GM19467 (cell line): Measurements from ENCODE around the gene TMEM255B.
"Not testable (repeated sequence)": the region's sequence is repeated elsewhere in the genome, so short reads cannot be mapped to it uniquely, and the experiment has no call there.

Experiments used
- ATAC-seq: cut with Tn5 transposase; IDR thresholded peaks from one replicate; pipeline ENCODE4 v1.9.1; 2021; ENCODE audit warnings: mild to moderate bottlenecking, moderate library complexity; ENCODE audit not compliant: unreplicated experiment

TMEM255B gene

GRCh38 chr13:113758651-113759524 lies at the start of gene TMEM255B:
Gene TMEM255B, plus strand, starts transcription at chr13:113759226. Its CDS starts 44 bp downstream, at chr13:113759270.
- peak; percentile 82 for ATAC-seq

GRCh38 chr13:113722921-113723320 lies 36.1 kb upstream of the TMEM255B start:
- ATAC-seq: no peak

GRCh38 chr13:113723410-113724015 lies 35.5 kb upstream of the TMEM255B start:
- ATAC-seq: no peak

GRCh38 chr13:113724016-113724758 lies 34.8 kb upstream of the TMEM255B start:
- no peak for ATAC-seq

GRCh38 chr13:113724780-113725315 lies 34.2 kb upstream of the TMEM255B start:
- peak; percentile 88 for ATAC-seq

GRCh38 chr13:113725329-113726105 lies 33.5 kb upstream of the TMEM255B start:
- ATAC-seq: not testable (repeated sequence)

GRCh38 chr13:113726106-113726821 lies 32.8 kb upstream of the TMEM255B start:
- not testable (repeated sequence) for ATAC-seq

- no peak for ATAC-seq
Measured at GRCh38 chr13:113726961-113727411, 32.0 kb upstream of the TMEM255B start.

GRCh38 chr13:113728571-113729054 lies 30.4 kb upstream of the TMEM255B start:
- ATAC-seq: no peak

GRCh38 chr13:113729187-113730019 lies 29.6 kb upstream of the TMEM255B start:
- ATAC-seq: no peak

GRCh38 chr13:113730258-113730691 lies 28.8 kb upstream of the TMEM255B start:
- ATAC-seq: no peak

- no peak for ATAC-seq
Measured at GRCh38 chr13:113730831-113731191, 28.2 kb upstream of the TMEM255B start.

GRCh38 chr13:113731192-113732175 lies 27.5 kb upstream of the TMEM255B start:
- no peak for ATAC-seq

GRCh38 chr13:113732176-113732960 lies 26.7 kb upstream of the TMEM255B start:
- no peak for ATAC-seq

GRCh38 chr13:113732961-113733950 lies 25.8 kb upstream of the TMEM255B start:
- no peak for ATAC-seq
